SKM-1 treated with dmso at 0.1 percent for 144 hours (cell line): ENCODE measurements around the gene ZNF677.
"Not testable (repeated sequence)": the region's sequence is repeated elsewhere in the genome, so short reads cannot be mapped to it uniquely, and the experiment has no call there.

Experiments used
- DNase-seq: peaks from one replicate; lab custom pipeline; 2025; ENCODE audit not compliant: unreplicated experiment; lab: John Stamatoyannopoulos, UW

Gene ZNF677

DNA sequence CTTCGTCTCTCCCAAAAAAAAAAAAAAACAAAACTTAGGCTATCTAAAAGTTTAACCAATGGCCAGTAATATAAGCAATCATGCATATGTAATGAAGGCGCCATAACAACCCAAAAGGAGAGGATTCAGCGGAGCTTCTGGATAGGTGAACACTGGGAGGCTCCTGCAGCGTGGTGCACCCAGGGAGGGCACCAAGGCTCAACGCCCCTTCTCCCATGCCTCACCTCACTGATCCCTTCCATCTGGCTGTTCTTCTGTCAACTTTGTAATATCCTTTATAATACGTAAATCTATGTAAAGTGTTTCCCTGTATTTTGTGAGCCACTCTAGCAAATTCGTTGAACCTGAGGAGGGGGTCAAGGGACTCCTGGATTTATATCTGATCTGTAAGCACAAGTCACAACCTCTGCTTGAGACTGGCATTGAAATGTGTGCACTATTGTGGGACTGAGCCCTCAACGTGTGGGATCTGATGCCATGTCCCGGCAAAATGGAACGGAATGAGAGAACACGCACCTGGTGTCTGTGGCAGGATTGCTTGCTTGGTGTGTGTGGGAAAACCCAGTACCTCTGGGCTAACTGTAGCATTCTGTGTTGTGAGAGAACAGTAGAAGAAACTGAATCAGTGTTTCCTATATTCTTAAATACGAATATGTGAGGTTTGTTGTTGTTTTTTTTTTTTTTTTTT lies 61.0 kb downstream of the ZNF677 start:
- DNase-seq = no peak

DNA sequence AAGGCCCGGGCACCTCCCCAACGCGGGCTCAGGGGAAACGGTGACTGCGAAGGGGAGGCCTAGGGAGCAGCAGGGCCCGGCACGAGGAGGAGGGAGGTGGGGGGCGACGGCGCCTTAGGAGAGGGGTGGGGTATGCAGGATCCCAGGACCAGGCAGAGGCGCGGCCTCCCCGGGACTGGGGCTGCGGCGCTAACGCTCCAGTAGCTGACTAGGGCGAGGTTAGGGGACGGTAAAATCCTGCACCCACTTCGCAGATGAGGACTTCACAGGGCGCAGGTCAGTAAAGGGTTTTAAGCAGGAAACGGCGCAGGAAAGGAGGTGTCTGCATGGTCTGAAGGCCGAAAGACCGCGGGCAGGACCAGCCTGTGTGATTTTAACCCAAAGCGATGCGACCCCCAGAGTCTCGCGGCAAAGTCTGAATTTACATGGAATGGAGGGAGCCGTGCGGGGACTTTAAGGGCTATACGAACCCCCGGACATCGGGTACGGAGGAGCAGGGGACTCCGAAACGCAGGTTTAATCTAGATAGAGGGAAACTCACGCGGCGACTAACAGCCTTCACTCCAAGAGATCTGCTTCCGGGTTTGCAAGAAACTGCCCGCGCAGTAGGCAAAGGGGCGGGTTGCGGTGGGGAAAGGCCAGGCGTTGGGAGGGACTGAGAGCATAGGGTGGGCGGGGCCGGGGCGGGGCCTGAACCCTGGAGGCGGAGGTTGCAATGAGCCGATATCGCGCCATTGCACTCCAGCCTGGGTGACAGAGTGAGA lies 61.7 kb downstream of the ZNF677 start, which contains the start of gene ZNF665:
ZNF665 (minus strand) TSS at position 588 of the 764 bp plus-strand sequence. CDS start 10,460 bp downstream, outside the sequence.
- DNase-seq = peak; percentile 43

DNA sequence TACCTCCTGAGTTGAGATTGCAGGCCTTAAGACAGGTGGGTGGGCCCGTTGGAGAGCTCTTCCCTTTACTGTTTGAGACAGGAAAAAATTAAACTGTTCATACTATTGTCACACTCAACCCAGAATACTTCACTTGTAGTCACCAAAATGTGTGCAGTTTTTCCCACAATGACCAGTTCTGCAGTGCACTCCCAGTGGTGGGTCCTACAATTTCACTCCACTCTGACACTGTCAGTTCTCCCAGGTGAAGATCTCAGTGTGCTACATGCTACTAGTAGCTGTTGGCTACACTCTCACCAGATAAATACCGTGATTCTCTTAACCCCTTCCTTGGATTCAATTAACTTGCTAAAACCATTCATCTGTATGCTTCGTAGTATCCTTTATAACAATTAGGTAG lies 64.4 kb downstream of the ZNF677 start:
- no peak for DNase-seq

GRCh38 chr19:53189691-53190198 lies 64.9 kb downstream of the ZNF677 start:
- not testable (repeated sequence) for DNase-seq
